Measurements from ENCODE around the gene GFOD1.
"Not testable (repeated sequence)": the region's sequence is repeated elsewhere in the genome, so short reads cannot be mapped to it uniquely, and the experiment has no call there.

The GFOD1 gene

GRCh38 chr6:13450628-13451027 is 36.8 kb downstream of the GFOD1 start:
- no peak overlapping the region for H3K4me3 ChIP-seq (ENCODE audit: low read depth, low read length)
- no peak for TF ChIP-seq CTCF (IDR thresholded peaks at IDR 0.05; ENCODE audit: borderline replicate concordance, insufficient read depth, low read depth, low read length)

GRCh38 chr6:13447949-13448724 is 39.3 kb downstream of the GFOD1 start:
- H3K4me3 ChIP-seq (ENCODE audit: low read depth, low read length): no peak overlapping the region
- no peak for TF ChIP-seq CTCF (IDR thresholded peaks at IDR 0.05; ENCODE audit: borderline replicate concordance, insufficient read depth, low read depth, low read length)

GRCh38 chr6:13446381-13446780 is 41.0 kb downstream of the GFOD1 start:
- H3K4me3 ChIP-seq (ENCODE audit: low read depth, low read length): no peak overlapping the region
- TF ChIP-seq CTCF (IDR thresholded peaks at IDR 0.05; ENCODE audit: borderline replicate concordance, insufficient read depth, low read depth, low read length): no peak

- no peak overlapping the region for H3K4me3 ChIP-seq (ENCODE audit: low read depth, low read length)
- no peak for TF ChIP-seq CTCF (IDR thresholded peaks at IDR 0.05; ENCODE audit: borderline replicate concordance, insufficient read depth, low read depth, low read length)
These were observed 41.7 kb downstream of the GFOD1 start for GRCh38 chr6:13445744-13446115.

- no peak for TF ChIP-seq CTCF (IDR thresholded peaks at IDR 0.05; ENCODE audit: borderline replicate concordance, insufficient read depth, low read depth, low read length)
- H3K4me3 ChIP-seq (ENCODE audit: low read depth, low read length): no peak overlapping the region
These were observed 42.2 kb downstream of the GFOD1 start for GRCh38 chr6:13445005-13445743.

GRCh38 chr6:13444604-13445003 is 42.8 kb downstream of the GFOD1 start:
- no peak for TF ChIP-seq CTCF (IDR thresholded peaks at IDR 0.05; ENCODE audit: borderline replicate concordance, insufficient read depth, low read depth, low read length)
- no peak overlapping the region for H3K4me3 ChIP-seq (ENCODE audit: low read depth, low read length)

- not testable (repeated sequence) for H3K4me3 ChIP-seq (ENCODE audit: low read depth, low read length)
These were observed 43.4 kb downstream of the GFOD1 start for GRCh38 chr6:13443978-13444377.

Data from GM12875 (cell line).